Measurements from ENCODE around the gene EFCAB12. TPM values are rescaled to one million over a fixed set of nuclear protein-coding genes. Genes with fewer than 3 reads are reported as not detected.

The EFCAB12 gene
- total and polyA plus RNA-seq, 2 of the 13 experiments (the other 11 are each of a cell fraction or from before 2014, with no cell fraction given), result 0.31 to 2.4 TPM

DNA sequence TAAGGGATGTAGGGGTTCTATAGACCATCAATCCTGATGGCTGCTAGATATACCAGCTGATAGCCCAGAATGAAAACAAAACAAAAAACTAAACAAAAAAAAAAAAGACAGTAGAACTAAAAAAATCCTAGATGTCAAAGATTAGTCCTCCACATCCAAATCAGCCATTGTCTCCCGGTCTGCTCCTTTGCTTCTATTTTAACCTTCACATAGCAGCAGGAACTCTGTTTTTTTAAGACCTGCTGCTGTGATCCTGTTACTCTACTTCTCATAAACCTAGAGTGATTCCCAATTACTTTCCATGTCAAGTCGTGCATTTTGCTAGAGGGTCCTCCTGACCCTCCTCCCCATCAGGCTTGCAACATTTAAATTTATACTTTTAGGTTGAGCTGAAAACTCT lies 14.1 kb upstream of the EFCAB12 start (continued):
- TF ChIP-seq, protein P1, sequence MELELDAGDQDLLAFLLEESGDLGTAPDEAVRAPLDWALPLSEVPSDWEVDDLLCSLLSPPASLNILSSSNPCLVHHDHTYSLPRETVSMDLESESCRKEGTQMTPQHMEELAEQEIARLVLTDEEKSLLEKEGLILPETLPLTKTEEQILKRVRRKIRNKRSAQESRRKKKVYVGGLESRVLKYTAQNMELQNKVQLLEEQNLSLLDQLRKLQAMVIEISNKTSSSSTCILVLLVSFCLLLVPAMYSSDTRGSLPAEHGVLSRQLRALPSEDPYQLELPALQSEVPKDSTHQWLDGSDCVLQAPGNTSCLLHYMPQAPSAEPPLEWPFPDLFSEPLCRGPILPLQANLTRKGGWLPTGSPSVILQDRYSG (CRISPR knock-in tag; IDR thresholded peaks at IDR 0.05), result no peak
- TF ChIP-seq ARNTL (CRISPR knock-in tag; IDR thresholded peaks at IDR 0.05) (no peak), RAD21 (CRISPR knock-in tag; IDR thresholded peaks at IDR 0.05) (no peak), SNAPC2 (CRISPR knock-in tag; IDR thresholded peaks at IDR 0.05) (no peak), NR2F2 (IDR thresholded peaks at IDR 0.05; ENCODE audit: borderline replicate concordance, low read depth) (no peak)

DNA sequence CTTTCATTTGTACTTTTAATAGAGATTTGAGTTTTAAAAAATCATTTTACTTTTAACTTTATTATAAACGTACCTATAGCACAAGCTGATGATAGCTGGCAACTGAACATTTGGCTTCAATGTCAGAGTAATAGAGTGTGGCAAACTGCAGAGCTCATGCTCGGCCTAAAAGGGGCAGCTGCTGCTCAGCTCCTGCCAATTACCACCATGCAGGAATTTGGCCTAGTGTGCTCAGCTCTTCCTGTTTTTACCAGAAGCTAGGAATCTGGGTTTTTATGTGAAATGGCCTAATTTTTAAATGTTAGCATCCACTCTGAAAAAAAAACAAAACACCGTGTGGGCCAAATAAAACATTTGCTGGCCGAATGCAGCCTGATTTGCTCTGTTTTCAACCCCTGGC lies 13.3 kb upstream of the EFCAB12 start:
- no peak overlapping the region for H2AFZ ChIP-seq (ENCODE audit: low read length)
- ATAC-seq (no peak), DNase-seq (ENCODE audit: low spot score) (no peak)
- TF ChIP-seq ZNF337 (CRISPR knock-in tag; IDR thresholded peaks at IDR 0.05; ENCODE audit: borderline replicate concordance, low read depth), result no peak
- no peak for TF ChIP-seq TOE1 (CRISPR knock-in tag; IDR thresholded peaks at IDR 0.05)
- TF ChIP-seq TAF15 (IDR thresholded peaks at IDR 0.05; ENCODE audit: low read depth, low read length, poor library complexity, severe bottlenecking), result no peak
- no peak for TF ChIP-seq E2F1 (CRISPR knock-in tag; IDR thresholded peaks at IDR 0.05)
- TF ChIP-seq BRF2 (CRISPR knock-in tag; IDR thresholded peaks at IDR 0.05), result no peak
- TF ChIP-seq, protein P2, sequence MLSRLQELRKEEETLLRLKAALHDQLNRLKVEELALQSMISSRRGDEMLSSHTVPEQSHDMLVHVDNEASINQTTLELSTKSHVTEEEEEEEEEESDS (CRISPR knock-in tag; IDR thresholded peaks at IDR 0.05; ENCODE audit: borderline replicate concordance), result no peak
- TF ChIP-seq ATM (IDR thresholded peaks at IDR 0.05; ENCODE audit: borderline replicate concordance), result no peak
- no peak for TF ChIP-seq HMGA1 (CRISPR knock-in tag; conservative IDR thresholded peaks at IDR 0.05)
- TF ChIP-seq MEIS2 (CRISPR knock-in tag; IDR thresholded peaks at IDR 0.05), result no peak
- no peak for TF ChIP-seq MTA3 (CRISPR knock-in tag; IDR thresholded peaks at IDR 0.05)
- no peak for TF ChIP-seq EZH2 (conservative IDR thresholded peaks at IDR 0.05; ENCODE audit: low read depth, low read length)
- TF ChIP-seq, protein P3, sequence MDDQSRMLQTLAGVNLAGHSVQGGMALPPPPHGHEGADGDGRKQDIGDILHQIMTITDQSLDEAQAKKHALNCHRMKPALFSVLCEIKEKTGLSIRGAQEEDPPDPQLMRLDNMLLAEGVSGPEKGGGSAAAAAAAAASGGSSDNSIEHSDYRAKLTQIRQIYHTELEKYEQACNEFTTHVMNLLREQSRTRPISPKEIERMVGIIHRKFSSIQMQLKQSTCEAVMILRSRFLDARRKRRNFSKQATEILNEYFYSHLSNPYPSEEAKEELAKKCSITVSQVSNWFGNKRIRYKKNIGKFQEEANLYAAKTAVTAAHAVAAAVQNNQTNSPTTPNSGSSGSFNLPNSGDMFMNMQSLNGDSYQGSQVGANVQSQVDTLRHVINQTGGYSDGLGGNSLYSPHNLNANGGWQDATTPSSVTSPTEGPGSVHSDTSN (CRISPR knock-in tag; IDR thresholded peaks at IDR 0.05; ENCODE audit: borderline replicate concordance), result no peak
- TF ChIP-seq CAMTA2 (CRISPR knock-in tag; IDR thresholded peaks at IDR 0.05; ENCODE audit: borderline replicate concordance), result no peak
- no peak for TF ChIP-seq AHR (CRISPR knock-in tag; IDR thresholded peaks at IDR 0.05)
- no peak for TF ChIP-seq ZFP41 (CRISPR knock-in tag; IDR thresholded peaks at IDR 0.05; ENCODE audit: borderline replicate concordance)
- no peak for TF ChIP-seq FIP1L1 (IDR thresholded peaks at IDR 0.05; ENCODE audit: borderline replicate concordance, insufficient read depth, low read depth, low read length)

More for the DNA sequence above, 13.3 kb upstream of the EFCAB12 start:
- Histone ChIP-seq H3K9me3 (ENCODE audit: low read length) (no peaks in the 10 kb centered on the region), H3K27ac (ENCODE audit: extremely low read length, insufficient read depth, low read length) (no peak overlapping the region), H3K4me2 (ENCODE audit: low read depth, low read length) (no peak overlapping the region; the same call in 1 of the 2 replicates), H3K27me3 (ENCODE audit: control insufficient read depth in 1 of 2, insufficient read depth in 2 of 2, low read length in 2 of 2) (no peaks in the 10 kb centered on the region; a peak in 1 of 5 replicates), H3K4me1 (ENCODE audit: insufficient read depth, low read length) (peaks cover 42% of the 10 kb centered on the region), H3K4me3 (replicated peaks in 1 of 3; ENCODE audit: insufficient read depth in 1 of 3, low read depth in 2 of 3, low read length in 3 of 3) (no peak overlapping the region), H3K9ac (ENCODE audit: insufficient read depth, low read depth, low read length) (no peak overlapping the region), H4K20me1 (ENCODE audit: insufficient read depth, low read length) (no peaks in the 10 kb centered on the region), H3K79me2 (ENCODE audit: insufficient read depth, low read length) (peaks cover 23% of the 10 kb centered on the region), H3K36me3 (replicated peaks in 1 of 2; ENCODE audit: control insufficient read depth in 1 of 2, insufficient read depth in 2 of 2, low read length in 2 of 2) (peaks cover 3 to 9% of the 10 kb centered on the region in 2 experiments; a peak in 4 of 5 replicates)
- in situ Hi-C loops (cut with HindIII; ENCODE audit: extremely low pct_ligation_motif_present, low pct_unique_long_range_greater_than_20kb), result no loop called here
- no peak for FAIRE-seq
- CTCF ChIA-PET (ENCODE audit: low intra/inter-chr PET ratio, low total read pairs), result no interaction called here
- POLR2A ChIA-PET, result no interaction called here
- intact Hi-C loops (cut with micrococcal nuclease; ENCODE audit: unreplicated experiment), result no loop called here
- no TSS peak for BruUV-seq (replicated peaks)
- 69% methylated on average over 4 of the region's 4 CpGs for WGBS (ENCODE audit: low lambda C conversion rate)

Data from HepG2 (cell line).